Brain microvascular endothelial cell (primary cell): Measurements from ENCODE around the gene KCNJ15.

Experiments used
- DNase-seq: peaks from one replicate; pipeline ENCODE4 v3.0.0-alpha.2; 2020
- H3K27ac ChIP-seq: fragments of 250-450 bp; sonication (Bioruptor Pico); 2 replicates; pipeline ENCODE4 v1.5.1; 2020; ENCODE audit warnings: mild to moderate bottlenecking, moderate library complexity
- H3K27me3 ChIP-seq: fragments of 250-450 bp; sonication (Bioruptor Pico); replicated peaks from 2 replicates; pipeline ENCODE4 v1.5.1; 2020; ENCODE audit warnings: mild to moderate bottlenecking
- H3K36me3 ChIP-seq: fragments of 250-450 bp; sonication (Bioruptor Pico); replicated peaks from 2 replicates; pipeline ENCODE4 v1.5.1; 2020; ENCODE audit warnings: mild to moderate bottlenecking
- H3K4me3 ChIP-seq: 2 replicates; pipeline ENCODE4 v1.5.1; 2011; ENCODE audit warnings: low read depth, mild to moderate bottlenecking, control low read depth, low read length, moderate library complexity
- in situ Hi-C: cut with HindIII; loops from 2 replicates; pipeline ENCODE4 v1.10.0; 2017; ENCODE audit warnings: low sequenced_read_pairs, low pct_ligation_motif_present
- TF ChIP-seq, protein P1 (sequence below): IDR thresholded peaks from 2 replicates; pipeline ENCODE4 v1.5.1; 2011; ENCODE audit warnings: low read depth, mild to moderate bottlenecking, moderate library complexity, low read length, control low read depth, inconsistent platforms; ENCODE audit errors: missing control alignments

KCNJ15 gene

GRCh38 chr21:38340131-38340530 is 83.3 kb downstream of the KCNJ15 start:
- no peak overlapping the region for H3K4me3 ChIP-seq
- no peaks in the 10 kb centered on the region for H3K36me3 ChIP-seq
- in situ Hi-C loops = no loop called here
- H3K27me3 ChIP-seq = no peaks in the 10 kb centered on the region
- TF ChIP-seq, protein P1, sequence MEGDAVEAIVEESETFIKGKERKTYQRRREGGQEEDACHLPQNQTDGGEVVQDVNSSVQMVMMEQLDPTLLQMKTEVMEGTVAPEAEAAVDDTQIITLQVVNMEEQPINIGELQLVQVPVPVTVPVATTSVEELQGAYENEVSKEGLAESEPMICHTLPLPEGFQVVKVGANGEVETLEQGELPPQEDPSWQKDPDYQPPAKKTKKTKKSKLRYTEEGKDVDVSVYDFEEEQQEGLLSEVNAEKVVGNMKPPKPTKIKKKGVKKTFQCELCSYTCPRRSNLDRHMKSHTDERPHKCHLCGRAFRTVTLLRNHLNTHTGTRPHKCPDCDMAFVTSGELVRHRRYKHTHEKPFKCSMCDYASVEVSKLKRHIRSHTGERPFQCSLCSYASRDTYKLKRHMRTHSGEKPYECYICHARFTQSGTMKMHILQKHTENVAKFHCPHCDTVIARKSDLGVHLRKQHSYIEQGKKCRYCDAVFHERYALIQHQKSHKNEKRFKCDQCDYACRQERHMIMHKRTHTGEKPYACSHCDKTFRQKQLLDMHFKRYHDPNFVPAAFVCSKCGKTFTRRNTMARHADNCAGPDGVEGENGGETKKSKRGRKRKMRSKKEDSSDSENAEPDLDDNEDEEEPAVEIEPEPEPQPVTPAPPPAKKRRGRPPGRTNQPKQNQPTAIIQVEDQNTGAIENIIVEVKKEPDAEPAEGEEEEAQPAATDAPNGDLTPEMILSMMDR = no peak
- no peak overlapping the region for H3K27ac ChIP-seq
- no peak for DNase-seq

- Histone ChIP-seq H3K27me3 (no peaks in the 10 kb centered on the region), H3K27ac (no peak overlapping the region), H3K36me3 (no peaks in the 10 kb centered on the region), H3K4me3 (no peak overlapping the region)
- TF ChIP-seq, protein P1 = no peak
- no peak for DNase-seq
- in situ Hi-C loops = no loop called here
Measured at GRCh38 chr21:38341546-38342012, 84.8 kb downstream of the KCNJ15 start.

DNA sequence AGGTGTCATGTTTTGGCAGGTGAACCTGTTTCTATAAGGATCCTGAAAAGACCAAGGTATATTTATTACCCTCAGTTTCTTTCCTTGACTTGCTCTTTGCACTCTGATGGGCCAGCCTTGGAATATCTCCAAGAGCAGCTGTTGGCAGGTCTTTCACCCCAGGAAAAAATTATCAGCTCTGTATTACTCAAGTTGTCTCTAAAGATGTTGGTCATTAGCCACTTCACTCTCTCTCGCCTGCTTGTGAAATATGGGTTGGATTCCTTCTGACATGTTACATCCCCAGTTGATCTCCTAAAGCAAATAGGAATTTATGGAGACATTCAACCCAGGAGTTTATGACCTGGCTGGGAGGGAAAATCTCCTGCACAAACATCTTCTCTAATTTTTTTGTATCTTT is 85.9 kb downstream of the KCNJ15 start:
- TF ChIP-seq, protein P1 = no peak
- in situ Hi-C loops = no loop called here
- Histone ChIP-seq H3K4me3 (no peak overlapping the region), H3K27me3 (no peaks in the 10 kb centered on the region), H3K36me3 (no peaks in the 10 kb centered on the region), H3K27ac (no peak overlapping the region)
- no peak for DNase-seq

- Histone ChIP-seq H3K4me3 (no peak overlapping the region), H3K27ac (peak overlapping the region; percentile 17), H3K27me3 (no peaks in the 10 kb centered on the region), H3K36me3 (no peaks in the 10 kb centered on the region)
- in situ Hi-C loops = no loop called here
- TF ChIP-seq, protein P1 = no peak
- DNase-seq = peak; percentile 73
Measured at GRCh38 chr21:38343691-38344090, 86.9 kb downstream of the KCNJ15 start.

DNA sequence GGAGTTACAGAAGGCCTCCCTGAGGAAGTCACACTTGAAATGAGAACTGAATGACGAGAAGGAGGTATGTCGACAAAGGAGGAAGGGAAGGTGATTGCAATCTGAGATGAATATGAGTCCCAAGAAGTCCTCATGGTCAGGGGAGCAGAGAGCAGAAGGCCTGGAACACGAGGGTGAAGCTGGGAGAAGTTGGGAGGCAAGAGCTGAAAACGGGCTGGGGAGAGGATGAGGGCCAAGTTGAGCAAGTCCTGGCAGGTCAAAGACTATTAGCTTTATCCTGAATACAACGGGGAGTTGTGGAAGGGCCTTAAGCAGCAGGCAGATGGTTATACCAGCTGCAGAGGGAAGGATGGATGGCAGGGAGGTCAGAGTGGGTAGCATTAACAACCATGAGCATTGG is 89.5 kb downstream of the KCNJ15 start:
- Histone ChIP-seq H3K36me3 (no peaks in the 10 kb centered on the region), H3K4me3 (no peak overlapping the region), H3K27ac (no peak overlapping the region), H3K27me3 (no peaks in the 10 kb centered on the region)
- TF ChIP-seq, protein P1 = no peak
- no peak for DNase-seq
- in situ Hi-C loops = no loop called here

GRCh38 chr21:38349111-38349746 is 92.4 kb downstream of the KCNJ15 start:
- DNase-seq = peak; percentile 93

More at GRCh38 chr21:38349111-38349746, 92.4 kb downstream of the KCNJ15 start:
- no peak overlapping the region for H3K4me3 ChIP-seq
- H3K27ac ChIP-seq = peak overlapping the region; percentile 76
- no peaks in the 10 kb centered on the region for H3K36me3 ChIP-seq
- no peaks in the 10 kb centered on the region for H3K27me3 ChIP-seq
- in situ Hi-C loops = no loop called here
- TF ChIP-seq, protein P1 = no peak
